Liver (tissue), 9 donors: ENCODE data around the gene CPSF3. TPM values are rescaled to one million over a fixed set of nuclear protein-coding genes. Genes with fewer than 3 reads are reported as not detected.

ENCODE experiments used
- DNase-seq: peaks from one replicate; pipeline ENCODE4 v3.0.0-alpha.2; 2017; ENCODE audit warnings: low spot score
- H3K27ac ChIP-seq, 2 donors: one replicate each; pipeline ENCODE4 v1.7.0; 2013; ENCODE audit warnings: inconsistent platforms in 2 of 2, low read length in 2 of 2, control low read depth in 1 of 2, low read depth in 1 of 2, mild to moderate bottlenecking in 1 of 2
- H3K27me3 ChIP-seq, 4 donors: one replicate each; pipeline versions ENCODE4 v1.6.1 to v1.7.0; 2013; ENCODE audit warnings: low read length in 3 of 4, inconsistent platforms in 1 of 4, mild to moderate bottlenecking in 1 of 4, moderate library complexity in 1 of 4; ENCODE audit not compliant: control insufficient read depth in 4 of 4, insufficient read depth in 4 of 4
- H3K36me3 ChIP-seq, 4 donors: one replicate each; pipeline versions ENCODE4 v1.6.1 to v1.7.0; 2013; ENCODE audit warnings: low read length in 3 of 4, mild to moderate bottlenecking in 3 of 4, low read depth in 1 of 4, moderate library complexity in 1 of 4; ENCODE audit not compliant: control insufficient read depth in 4 of 4, insufficient read depth in 3 of 4
- H3K4me1 ChIP-seq, 4 donors: one replicate each; pipeline versions ENCODE4 v1.6.1 to v1.7.0; 2013; ENCODE audit warnings: low read length in 3 of 4, mild to moderate bottlenecking in 3 of 4, moderate library complexity in 1 of 4; ENCODE audit not compliant: control insufficient read depth in 4 of 4, insufficient read depth in 4 of 4
- H3K4me3 ChIP-seq, 3 donors: one replicate each; pipeline versions ENCODE4 v1.6.1 to v1.7.0; 2013; ENCODE audit warnings: low read length in 3 of 3, control low read depth in 1 of 3, low read depth in 1 of 3, mild to moderate bottlenecking in 1 of 3
- H3K9ac ChIP-seq, 2 donors: one replicate each; pipeline ENCODE4 v1.7.0; 2013; ENCODE audit warnings: low read length in 2 of 2, mild to moderate bottlenecking in 2 of 2, moderate library complexity in 2 of 2, control low read depth in 1 of 2, low read depth in 1 of 2
- H3K9me3 ChIP-seq, 4 donors: one replicate each; pipeline versions ENCODE4 v1.6.1 to v1.7.0; 2013; ENCODE audit warnings: low read length in 3 of 4; ENCODE audit not compliant: control insufficient read depth in 4 of 4
- ATF3 ChIP-seq: IDR thresholded peaks from 2 replicates; pipeline ENCODE4 v1.6.1; 2016; ENCODE audit warnings: antibody characterized with exemption
- EGR1 ChIP-seq, 2 donors: IDR thresholded peaks; 2 replicates each; pipeline ENCODE4 v1.6.1; 2016 to 2018; ENCODE audit warnings: antibody characterized with exemption in 2 of 2, low read depth in 2 of 2
- FOXA1 ChIP-seq: IDR thresholded peaks from 2 replicates; pipeline ENCODE4 v1.6.1; 2016; ENCODE audit warnings: antibody characterized with exemption
- FOXA2 ChIP-seq: IDR thresholded peaks from 2 replicates; pipeline ENCODE4 v1.6.1; 2016; ENCODE audit warnings: antibody characterized with exemption
- GABPA ChIP-seq, 2 donors: IDR thresholded peaks in 1 of 2; conservative IDR thresholded peaks in 1 of 2; 2 replicates each; pipeline ENCODE4 v1.6.1; 2016; ENCODE audit warnings: antibody characterized with exemption in 2 of 2, mild to moderate bottlenecking in 1 of 2, moderate library complexity in 1 of 2
- HNF4A ChIP-seq, 2 donors: conservative IDR thresholded peaks; 2 replicates each; pipeline ENCODE4 v1.6.1; 2016; ENCODE audit warnings: antibody characterized with exemption in 2 of 2, mild to moderate bottlenecking in 2 of 2
- JUND ChIP-seq, 2 donors: IDR thresholded peaks; 2 replicates each; pipeline ENCODE4 v1.6.1; 2016; ENCODE audit warnings: antibody characterized with exemption in 2 of 2
- NR2F2 ChIP-seq: IDR thresholded peaks from 2 replicates; pipeline ENCODE4 v1.6.1; 2016; ENCODE audit warnings: antibody characterized with exemption
- RAD21 ChIP-seq, 2 donors: IDR thresholded peaks; 2 replicates each; pipeline ENCODE4 v1.6.1; 2016; ENCODE audit warnings: antibody characterized with exemption in 2 of 2, mild to moderate bottlenecking in 2 of 2
- SP1 ChIP-seq: IDR thresholded peaks from 2 replicates; pipeline ENCODE4 v1.6.1; 2018; ENCODE audit warnings: antibody characterized with exemption, mild to moderate bottlenecking
- WGBS: extraction: QIAGEN DNeasy Blood & Tissue Kit; methylation state at CpG from one replicate; pipeline ENCODE4 v1.1.7; 2013; 5-methylcytosine and 5-hydroxymethylcytosine counted together
- polyA plus RNA-seq, 2 donors: library from polyadenylated mRNA; stranded (reverse) in 1 of 2; unstranded in 1 of 2; fragments of 200-250 nt in 1 of 2; fragments of >200 nt in 1 of 2; fragmentation: Nextera tagmentation in 1 of 2; extraction: Ambion mirVana in 1 of 2; gene quantifications; one replicate each; pipeline versions ENCODE4 v1.2.1 to v1.2.3, GENCODE V29; 2013 to 2015
- total RNA-seq, 2 donors: library from RNA; depleted of rRNA; stranded (reverse); fragments of >200 nt; gene quantifications; one replicate each; pipeline ENCODE4 v1.2.3, GENCODE V29; 2014
- TF ChIP-seq, protein P1 (sequence below): IDR thresholded peaks from 2 replicates; pipeline ENCODE4 v1.6.1; 2016; ENCODE audit warnings: antibody characterized with exemption
- TF ChIP-seq, protein P2 (sequence below): IDR thresholded peaks from 2 replicates; pipeline ENCODE4 v1.6.1; 2016; ENCODE audit warnings: antibody characterized with exemption
- TF ChIP-seq, protein P3 (sequence below): IDR thresholded peaks from 2 replicates; pipeline ENCODE4 v1.6.1; 2016; ENCODE audit warnings: antibody characterized with exemption, mild to moderate bottlenecking
- donor health status: healthy.
- donor health status: healthy.
- donor health status: healthy.
- donor health status: healthy.
- donor health status: healthy.

Gene CPSF3
- total and polyA plus RNA-seq, 4 donors: 8.7 to 32.2 (median 16.9) TPM

DNA sequence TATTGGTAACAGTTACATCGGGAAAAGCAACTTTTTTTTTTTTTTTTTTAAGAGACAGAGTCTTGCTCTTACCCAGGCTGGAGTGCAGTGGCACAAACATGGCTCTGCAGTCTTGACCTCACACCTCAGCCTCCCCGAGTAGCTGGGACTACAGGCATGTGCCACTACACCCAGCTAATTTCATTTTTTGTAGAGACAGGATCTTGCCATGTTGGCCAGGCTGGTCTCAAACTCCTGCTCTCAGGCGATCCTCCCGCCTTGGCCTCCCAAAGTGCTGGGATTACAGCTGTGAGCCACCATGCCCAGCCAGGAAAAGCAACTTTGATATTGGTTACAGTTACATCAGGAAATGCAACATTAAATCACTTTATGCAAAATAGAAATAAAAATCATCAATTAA, 4.7 kb upstream of the CPSF3 start:
- no peaks in the 10 kb centered on the region for H3K27me3 ChIP-seq
- H3K9me3 ChIP-seq: no peaks in the 10 kb centered on the region
- H3K4me3 ChIP-seq: no peak overlapping the region
- peaks cover 3 to 13% (median 8%) of the 10 kb centered on the region in 4 donors for H3K4me1 ChIP-seq
- TF ChIP-seq ATF3: no peak
- no peak for TF ChIP-seq EGR1 (IDR thresholded peaks at IDR 0.05; ENCODE audit: low read depth in 2 of 2)
- TF ChIP-seq NR2F2: no peak
- no peak for TF ChIP-seq HNF4A (conservative IDR thresholded peaks at IDR 0.05)
- TF ChIP-seq, protein P1, sequence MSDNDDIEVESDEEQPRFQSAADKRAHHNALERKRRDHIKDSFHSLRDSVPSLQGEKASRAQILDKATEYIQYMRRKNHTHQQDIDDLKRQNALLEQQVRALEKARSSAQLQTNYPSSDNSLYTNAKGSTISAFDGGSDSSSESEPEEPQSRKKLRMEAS: no peak
- no peak for TF ChIP-seq JUND (IDR thresholded peaks at IDR 0.05)
- TF ChIP-seq RAD21 (IDR thresholded peaks at IDR 0.05): no peak
- TF ChIP-seq, protein P2, sequence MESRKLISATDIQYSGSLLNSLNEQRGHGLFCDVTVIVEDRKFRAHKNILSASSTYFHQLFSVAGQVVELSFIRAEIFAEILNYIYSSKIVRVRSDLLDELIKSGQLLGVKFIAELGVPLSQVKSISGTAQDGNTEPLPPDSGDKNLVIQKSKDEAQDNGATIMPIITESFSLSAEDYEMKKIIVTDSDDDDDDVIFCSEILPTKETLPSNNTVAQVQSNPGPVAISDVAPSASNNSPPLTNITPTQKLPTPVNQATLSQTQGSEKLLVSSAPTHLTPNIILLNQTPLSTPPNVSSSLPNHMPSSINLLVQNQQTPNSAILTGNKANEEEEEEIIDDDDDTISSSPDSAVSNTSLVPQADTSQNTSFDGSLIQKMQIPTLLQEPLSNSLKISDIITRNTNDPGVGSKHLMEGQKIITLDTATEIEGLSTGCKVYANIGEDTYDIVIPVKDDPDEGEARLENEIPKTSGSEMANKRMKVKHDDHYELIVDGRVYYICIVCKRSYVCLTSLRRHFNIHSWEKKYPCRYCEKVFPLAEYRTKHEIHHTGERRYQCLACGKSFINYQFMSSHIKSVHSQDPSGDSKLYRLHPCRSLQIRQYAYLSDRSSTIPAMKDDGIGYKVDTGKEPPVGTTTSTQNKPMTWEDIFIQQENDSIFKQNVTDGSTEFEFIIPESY: no peak
- no peak for TF ChIP-seq SP1
- TF ChIP-seq FOXA1: no peak
- 91% methylated on average over 4 of the region's 4 CpGs for WGBS
- H3K9ac ChIP-seq: no peak overlapping the region
- DNase-seq: no peak
- H3K27ac ChIP-seq: no peak overlapping the region
- peaks cover 0 to 5% (median 2%) of the 10 kb centered on the region in 4 donors for H3K36me3 ChIP-seq

- DNase-seq: no peak
- H3K4me3 ChIP-seq: no peak overlapping the region
- no peak for TF ChIP-seq EGR1 (IDR thresholded peaks at IDR 0.05; ENCODE audit: low read depth in 2 of 2)
- TF ChIP-seq FOXA2: no peak
- TF ChIP-seq, protein P3, sequence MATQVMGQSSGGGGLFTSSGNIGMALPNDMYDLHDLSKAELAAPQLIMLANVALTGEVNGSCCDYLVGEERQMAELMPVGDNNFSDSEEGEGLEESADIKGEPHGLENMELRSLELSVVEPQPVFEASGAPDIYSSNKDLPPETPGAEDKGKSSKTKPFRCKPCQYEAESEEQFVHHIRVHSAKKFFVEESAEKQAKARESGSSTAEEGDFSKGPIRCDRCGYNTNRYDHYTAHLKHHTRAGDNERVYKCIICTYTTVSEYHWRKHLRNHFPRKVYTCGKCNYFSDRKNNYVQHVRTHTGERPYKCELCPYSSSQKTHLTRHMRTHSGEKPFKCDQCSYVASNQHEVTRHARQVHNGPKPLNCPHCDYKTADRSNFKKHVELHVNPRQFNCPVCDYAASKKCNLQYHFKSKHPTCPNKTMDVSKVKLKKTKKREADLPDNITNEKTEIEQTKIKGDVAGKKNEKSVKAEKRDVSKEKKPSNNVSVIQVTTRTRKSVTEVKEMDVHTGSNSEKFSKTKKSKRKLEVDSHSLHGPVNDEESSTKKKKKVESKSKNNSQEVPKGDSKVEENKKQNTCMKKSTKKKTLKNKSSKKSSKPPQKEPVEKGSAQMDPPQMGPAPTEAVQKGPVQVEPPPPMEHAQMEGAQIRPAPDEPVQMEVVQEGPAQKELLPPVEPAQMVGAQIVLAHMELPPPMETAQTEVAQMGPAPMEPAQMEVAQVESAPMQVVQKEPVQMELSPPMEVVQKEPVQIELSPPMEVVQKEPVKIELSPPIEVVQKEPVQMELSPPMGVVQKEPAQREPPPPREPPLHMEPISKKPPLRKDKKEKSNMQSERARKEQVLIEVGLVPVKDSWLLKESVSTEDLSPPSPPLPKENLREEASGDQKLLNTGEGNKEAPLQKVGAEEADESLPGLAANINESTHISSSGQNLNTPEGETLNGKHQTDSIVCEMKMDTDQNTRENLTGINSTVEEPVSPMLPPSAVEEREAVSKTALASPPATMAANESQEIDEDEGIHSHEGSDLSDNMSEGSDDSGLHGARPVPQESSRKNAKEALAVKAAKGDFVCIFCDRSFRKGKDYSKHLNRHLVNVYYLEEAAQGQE: no peak
- TF ChIP-seq SP1: no peak
- no peak for TF ChIP-seq JUND (IDR thresholded peaks at IDR 0.05)
- TF ChIP-seq FOXA1: no peak
- WGBS: 90% methylated on average over 3 of the region's 3 CpGs
- no peak overlapping the region for H3K27ac ChIP-seq
- peaks cover 0 to 3% (median under 1%) of the 10 kb centered on the region in 4 donors for H3K36me3 ChIP-seq
- no peaks in the 10 kb centered on the region for H3K27me3 ChIP-seq
- no peak overlapping the region for H3K9ac ChIP-seq
- peaks cover 6 to 20% (median 14%) of the 10 kb centered on the region in 4 donors for H3K4me1 ChIP-seq
- no peaks in the 10 kb centered on the region for H3K9me3 ChIP-seq
These were observed 3.9 kb upstream of the CPSF3 start for GRCh38 chr2:9419541-9419940.

DNA sequence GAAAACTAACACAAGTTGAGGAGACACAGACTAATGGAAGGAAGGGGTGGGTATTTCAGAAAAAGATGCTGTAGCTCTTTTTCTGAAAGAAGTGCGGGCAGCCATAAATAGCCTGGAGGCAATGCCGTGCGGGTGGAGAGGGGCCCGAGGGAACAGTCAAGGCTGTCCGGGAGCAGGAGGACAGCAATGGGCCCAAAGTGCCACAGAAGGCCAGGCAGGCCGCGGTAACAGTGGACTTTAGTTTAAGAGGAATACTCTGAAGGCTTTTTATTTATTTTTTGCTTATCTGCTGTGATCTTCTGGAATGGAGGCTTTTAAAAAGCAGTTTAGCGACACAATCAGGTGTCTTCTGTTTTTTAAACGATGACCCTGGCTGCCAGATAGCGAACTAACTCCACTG, 3.0 kb upstream of the CPSF3 start:
- Histone ChIP-seq H3K9me3 (no peaks in the 10 kb centered on the region), H3K9ac (no peak overlapping the region), H3K36me3 (peaks cover 0 to 3% (median under 1%) of the 10 kb centered on the region in 4 donors), H3K27ac (no peak overlapping the region), H3K27me3 (no peaks in the 10 kb centered on the region), H3K4me3 (no peak overlapping the region), H3K4me1 (peaks cover 10 to 23% (median 17%) of the 10 kb centered on the region in 4 donors)
- DNase-seq: no peak
- 93% methylated on average over 10 of the region's 10 CpGs for WGBS
- TF ChIP-seq, protein P1: no peak
- no peak for TF ChIP-seq RAD21 (IDR thresholded peaks at IDR 0.05)
- no peak for TF ChIP-seq FOXA1
- TF ChIP-seq, protein P3: no peak
- no peak for TF ChIP-seq GABPA (IDR thresholded peaks at IDR 0.05 in 1 of 2, conservative IDR thresholded peaks at IDR 0.05 in 1 of 2)
